Hippocampal formation (tissue), 2 donors: ENCODE measurements around the gene SDS.
A peak's percentile ranks its signal among the peaks of the same experiment; 100 is the strongest.

Source experiments
- DNase-seq, 2 donors: peaks; one replicate each; lab custom pipeline; 2025; lab: John Stamatoyannopoulos, UW

Gene SDS, protein sequence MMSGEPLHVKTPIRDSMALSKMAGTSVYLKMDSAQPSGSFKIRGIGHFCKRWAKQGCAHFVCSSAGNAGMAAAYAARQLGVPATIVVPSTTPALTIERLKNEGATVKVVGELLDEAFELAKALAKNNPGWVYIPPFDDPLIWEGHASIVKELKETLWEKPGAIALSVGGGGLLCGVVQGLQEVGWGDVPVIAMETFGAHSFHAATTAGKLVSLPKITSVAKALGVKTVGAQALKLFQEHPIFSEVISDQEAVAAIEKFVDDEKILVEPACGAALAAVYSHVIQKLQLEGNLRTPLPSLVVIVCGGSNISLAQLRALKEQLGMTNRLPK

GRCh38 chr12:113403435-113404415, at the start of gene SDS:
Gene SDS (minus strand): TSS chr12:113403887. CDS start chr12:113399708, 4,179 bp downstream.
- peak; percentile 53 to 64 for DNase-seq

DNA sequence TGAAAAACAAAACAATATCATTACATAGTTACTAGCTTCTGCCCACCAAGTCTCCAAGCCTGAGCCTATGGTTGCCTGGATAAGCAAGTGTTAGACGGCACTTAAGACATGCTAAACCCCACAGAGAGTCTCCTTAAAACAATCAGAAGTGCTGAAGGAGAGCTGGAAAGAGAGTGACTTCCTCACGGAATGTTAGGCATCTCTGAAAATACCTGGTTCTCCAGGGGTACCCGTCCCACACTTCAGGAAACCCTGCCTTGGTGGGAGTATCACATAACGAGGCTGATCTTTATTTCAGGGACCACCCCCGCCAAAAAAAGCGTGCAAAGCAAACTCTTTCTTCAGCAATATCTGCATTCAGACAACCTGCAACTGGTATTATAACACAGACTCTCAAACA, 49.6 kb upstream of the SDS start:
- no peak for DNase-seq

DNA sequence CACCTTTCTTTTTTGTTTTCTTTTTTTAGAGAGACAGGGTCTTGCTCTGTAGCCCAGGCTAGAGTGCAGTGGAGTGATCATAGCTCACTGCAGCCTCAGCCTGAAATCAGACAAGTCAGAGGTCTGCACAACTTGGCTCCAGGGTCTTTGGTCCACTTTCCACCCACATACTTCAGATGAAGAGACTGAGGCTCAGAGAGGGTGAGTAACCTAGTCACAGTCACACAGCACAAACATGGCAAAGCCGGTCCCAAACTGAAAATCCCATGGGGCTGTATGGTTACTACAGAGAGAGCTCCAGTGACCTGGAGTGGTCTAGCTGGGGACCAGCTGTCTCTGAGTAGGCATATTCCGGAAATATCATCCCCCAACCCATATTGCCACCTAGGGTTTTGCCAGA, 48.8 kb upstream of the SDS start:
- DNase-seq: no peak

GRCh38 chr12:113449839-113450238, 46.2 kb upstream of the SDS start:
- DNase-seq: no peak

DNA sequence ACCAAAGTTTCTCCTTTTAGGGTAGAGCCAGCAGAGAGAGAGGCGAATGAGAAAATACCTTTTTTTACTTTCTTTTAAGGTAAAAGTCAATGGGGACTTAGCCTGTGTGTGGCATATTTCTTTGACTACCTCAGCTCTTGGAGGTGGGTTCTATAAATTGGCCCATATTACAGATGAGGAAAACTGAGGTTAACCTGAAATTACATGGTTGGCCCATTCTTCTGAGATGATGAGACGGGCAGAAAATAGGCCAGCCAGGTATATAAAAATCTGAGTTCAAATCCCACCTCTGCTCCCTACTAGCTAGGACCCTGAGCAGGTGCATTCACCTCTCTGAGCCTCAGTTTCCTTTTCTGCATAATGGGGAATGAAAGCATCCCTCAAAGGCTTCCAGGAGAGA, 45.6 kb upstream of the SDS start:
- no peak for DNase-seq

DNA sequence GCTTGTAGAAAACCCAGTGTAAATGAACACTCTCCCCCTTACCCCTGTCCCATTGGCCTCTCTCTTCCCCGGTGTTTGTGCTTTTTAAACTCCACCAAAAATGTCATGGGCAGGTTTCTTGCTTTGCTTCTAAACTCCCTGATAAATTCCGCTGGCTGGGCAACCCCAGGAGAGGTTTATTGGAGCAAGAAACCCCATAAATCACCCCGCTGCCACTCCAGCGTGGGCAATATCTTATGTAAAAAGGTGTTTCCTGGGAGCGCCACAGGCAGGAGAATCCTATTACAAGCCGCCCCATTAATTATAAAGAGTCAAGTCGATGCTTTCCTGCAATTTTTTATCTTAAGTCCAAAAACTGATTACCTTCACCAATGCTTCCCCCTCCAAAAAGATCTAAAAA, 45.2 kb upstream of the SDS start:
- no peak for DNase-seq

DNA sequence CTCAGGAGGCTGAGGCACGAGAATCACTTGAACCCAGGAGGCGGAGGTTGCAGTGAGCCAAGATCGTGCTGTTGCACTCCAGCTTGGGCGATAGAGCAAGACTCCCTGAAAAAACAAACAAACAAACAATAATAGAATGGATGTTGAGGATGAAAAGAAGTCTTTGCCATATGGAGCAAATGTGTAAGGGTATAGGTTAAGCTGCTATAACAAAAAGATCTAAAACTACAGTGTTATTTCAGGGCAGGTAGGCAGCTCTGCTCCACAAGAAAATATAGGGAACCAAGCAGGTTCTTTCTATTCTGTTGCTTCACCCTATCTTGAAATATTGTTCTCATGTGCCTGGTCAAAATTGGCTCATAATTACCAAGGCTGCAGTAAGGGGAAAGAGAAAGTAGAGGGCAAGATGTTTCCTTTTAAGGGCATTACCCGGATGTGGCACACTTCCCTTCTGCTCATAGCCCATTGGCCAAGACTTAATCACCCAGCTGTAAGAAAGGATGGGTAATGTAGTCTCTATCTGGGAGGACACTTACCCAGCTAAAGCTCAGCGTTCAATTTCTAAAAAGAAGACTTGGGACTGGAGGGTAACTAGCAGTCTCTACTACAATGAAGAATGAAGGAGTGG, 42.0 kb upstream of the SDS start:
- no peak for DNase-seq

- DNase-seq: no peak
Observed at GRCh38 chr12:113443030-113443539, 39.4 kb upstream of the SDS start.

- no peak for DNase-seq
Observed at GRCh38 chr12:113440947-113441782, 37.5 kb upstream of the SDS start.

DNA sequence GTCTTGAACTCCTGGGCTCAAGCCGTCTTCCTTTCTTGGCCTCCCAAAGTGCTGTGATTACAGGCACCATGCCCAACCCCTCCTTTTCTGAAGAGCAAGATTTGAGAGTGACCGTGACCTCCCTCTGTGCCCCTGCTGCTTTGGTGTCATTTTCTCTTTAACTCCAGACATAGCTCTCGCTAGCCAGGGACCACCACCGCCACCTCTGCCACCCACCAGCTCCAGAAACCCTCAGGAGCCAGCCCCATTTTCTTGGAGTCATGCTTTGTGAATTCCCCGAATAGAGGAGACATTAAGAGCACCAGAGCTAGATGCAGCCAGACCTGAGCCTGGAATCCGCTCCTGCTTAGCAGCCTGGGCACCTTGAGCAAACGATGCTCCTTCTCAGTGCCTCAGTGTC, 36.6 kb upstream of the SDS start:
- no peak for DNase-seq

DNA sequence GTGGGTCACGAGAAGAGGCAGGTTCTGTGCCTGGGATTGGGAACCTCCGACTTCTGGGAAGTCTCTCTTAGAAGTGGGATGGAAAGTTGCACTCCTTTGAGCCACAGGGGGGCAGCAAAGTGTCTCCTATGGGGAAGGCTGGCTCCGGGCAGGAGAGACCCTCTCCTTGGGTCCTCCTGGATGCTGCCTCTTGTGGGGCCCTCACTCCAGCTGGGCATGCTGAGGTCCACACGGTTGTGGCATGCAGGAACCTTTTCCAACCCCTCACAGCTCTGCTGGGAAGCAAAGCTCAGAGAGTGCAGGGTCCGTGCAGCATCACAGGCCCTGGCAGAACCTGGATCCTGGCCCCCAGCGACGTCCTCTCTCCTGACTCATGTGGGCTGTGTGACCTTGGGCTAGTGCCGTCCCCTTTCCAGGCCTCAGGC, 35.9 kb upstream of the SDS start:
- DNase-seq: no peak

GRCh38 chr12:113439301-113439597, 35.6 kb upstream of the SDS start:
- no peak for DNase-seq

DNA sequence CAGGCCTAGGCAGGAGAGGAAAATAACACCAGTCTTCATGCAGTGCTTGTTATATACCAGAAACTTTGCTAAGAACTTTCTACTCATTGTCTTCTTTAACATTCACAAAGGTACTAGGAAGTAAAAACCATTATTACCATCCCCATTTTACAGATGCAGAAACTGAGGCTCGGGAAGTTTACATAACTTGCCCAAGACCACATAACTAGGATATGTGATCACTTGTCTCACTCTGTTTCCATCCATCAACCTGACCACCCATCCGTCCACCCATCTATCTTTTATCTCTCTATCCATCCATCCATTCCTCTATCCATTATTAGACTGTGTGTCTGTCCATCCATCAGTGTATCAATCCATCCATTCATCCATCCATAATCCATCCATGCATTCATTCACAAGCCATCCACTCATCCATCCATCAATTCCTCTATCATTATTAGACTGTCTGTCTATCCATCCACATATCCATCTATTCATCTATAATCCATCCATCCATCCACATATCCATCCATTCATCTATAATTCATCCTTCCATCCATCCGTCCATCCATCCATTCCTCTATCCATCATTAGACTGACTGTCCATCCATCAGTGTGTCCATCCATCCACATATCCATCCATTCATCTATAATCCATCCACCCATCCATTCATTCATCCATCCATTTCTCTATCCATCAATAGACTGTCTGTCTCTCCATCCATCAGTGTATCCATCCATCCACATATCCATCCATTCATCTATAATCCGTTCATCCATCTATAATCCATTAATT, 35.0 kb upstream of the SDS start:
- DNase-seq: no peak

DNA sequence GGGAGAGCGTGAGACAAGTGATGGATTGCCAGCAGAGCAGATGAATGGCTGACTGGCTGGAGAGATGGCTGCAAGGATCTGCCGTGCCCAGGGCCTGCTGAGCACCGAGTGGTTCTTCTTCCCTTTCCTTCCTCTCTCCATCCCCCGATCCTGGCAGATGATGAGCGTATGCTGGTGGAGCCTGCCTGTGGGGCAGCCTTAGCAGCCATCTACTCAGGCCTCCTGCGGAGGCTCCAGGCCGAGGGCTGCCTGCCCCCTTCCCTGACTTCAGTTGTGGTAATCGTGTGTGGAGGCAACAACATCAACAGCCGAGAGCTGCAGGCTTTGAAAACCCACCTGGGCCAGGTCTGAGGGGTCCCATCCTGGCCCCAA, 34.0 kb upstream of the SDS start:
- no peak for DNase-seq

- DNase-seq: no peak
Observed at GRCh38 chr12:113436993-113437728, 33.5 kb upstream of the SDS start.

DNA sequence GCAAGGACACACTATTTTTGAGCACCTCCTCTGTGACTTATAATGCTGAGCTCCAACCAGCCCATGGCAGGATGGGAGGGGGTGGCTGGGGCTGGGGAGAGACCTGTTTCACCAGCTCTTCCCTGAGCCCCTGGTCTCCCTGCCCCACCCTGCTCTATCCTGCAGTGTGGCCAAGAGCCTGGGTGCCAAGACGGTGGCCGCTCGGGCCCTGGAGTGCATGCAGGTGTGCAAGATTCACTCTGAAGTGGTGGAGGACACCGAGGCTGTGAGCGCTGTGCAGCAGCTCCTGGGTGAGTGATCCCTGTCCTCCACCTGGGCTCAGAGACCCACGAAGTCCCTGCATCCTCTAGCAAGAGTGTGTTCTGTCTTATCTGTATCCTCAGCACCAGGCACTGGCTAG, 32.9 kb upstream of the SDS start:
- DNase-seq: no peak

DNA sequence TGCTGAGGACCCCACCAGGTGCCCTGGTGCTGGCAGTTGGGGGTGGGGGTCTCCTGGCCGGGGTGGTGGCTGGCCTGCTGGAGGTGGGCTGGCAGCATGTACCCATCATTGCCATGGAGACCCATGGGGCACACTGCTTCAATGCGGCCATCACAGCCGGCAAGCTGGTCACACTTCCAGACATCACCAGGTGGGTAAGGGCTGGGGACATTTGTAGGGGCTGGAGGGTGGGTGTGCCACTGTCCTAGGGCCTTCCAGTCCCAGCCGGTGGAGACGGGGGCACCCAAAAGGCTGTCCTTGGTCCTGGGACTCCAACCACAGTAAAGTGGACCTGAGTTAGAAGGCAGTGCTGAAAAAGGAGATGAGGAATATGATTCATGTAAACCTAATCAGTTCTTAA, 31.7 kb upstream of the SDS start:
- DNase-seq: no peak

GRCh38 chr12:113432986-113433385, 29.3 kb upstream of the SDS start:
- peak in 1 of 2 donors; percentile 12 for DNase-seq

DNA sequence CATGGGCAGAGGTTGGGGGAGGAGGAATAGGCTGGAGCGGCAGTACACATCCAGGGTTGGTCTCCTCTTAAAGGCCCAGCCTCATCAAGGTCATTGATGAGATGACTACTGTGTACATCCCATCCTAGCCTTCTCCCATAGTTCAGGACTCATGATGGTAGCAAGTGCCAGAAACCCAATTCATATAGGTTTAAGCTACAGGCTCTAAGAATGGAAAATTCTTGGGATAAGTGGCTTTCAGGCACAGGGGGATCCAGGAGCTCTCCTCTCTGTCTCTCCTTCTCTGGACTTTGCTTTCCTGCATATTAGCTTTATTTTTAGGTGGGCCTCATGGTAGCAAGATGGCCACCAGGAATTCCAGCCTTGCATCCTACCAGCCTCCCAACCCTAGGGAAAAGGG, 24.8 kb upstream of the SDS start:
- no peak for DNase-seq

DNA sequence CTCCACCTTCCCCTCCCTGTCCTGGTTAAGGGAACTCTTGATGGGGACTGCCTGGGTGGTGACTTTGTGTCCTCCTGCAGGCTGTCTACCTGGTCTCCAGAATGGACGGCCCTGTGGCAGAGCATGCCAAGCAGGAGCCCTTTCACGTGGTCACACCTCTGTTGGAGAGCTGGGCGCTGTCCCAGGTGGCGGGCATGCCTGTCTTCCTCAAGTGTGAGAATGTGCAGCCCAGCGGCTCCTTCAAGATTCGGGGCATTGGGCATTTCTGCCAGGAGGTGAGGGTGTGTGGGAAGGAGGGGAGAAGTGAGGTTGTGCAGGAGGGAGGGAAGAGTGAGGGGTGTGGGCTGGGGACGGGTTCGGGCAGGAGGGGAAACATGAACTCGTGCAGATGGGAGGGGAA, 24.2 kb upstream of the SDS start:
- no peak for DNase-seq
